Fibroblast of lung (primary cell): ENCODE measurements around the gene SRCIN1. TPM values are rescaled to one million over a fixed set of nuclear protein-coding genes. Genes with fewer than 3 reads are reported as not detected.

Source experiments
- DNase-seq, 2 donors: peaks; one replicate each; pipeline versions ENCODE4 v3.0.0 to v3.0.0-alpha.2; 2010; ENCODE audit warnings: low read depth in 2 of 2
- H2AFZ ChIP-seq: 2 replicates; pipeline ENCODE4 v1.5.1; 2012; ENCODE audit warnings: low read length, control low read depth, inconsistent platforms
- H3K27ac ChIP-seq: 2 replicates; pipeline ENCODE4 v1.5.1; 2011; ENCODE audit warnings: low read length, control low read depth; ENCODE audit not compliant: insufficient read depth
- H3K27me3 ChIP-seq: 2 replicates; pipeline ENCODE4 v1.5.1; 2011; ENCODE audit warnings: mild to moderate bottlenecking, low read length; ENCODE audit not compliant: control insufficient read depth, insufficient read depth
- H3K36me3 ChIP-seq: 2 replicates; pipeline ENCODE4 v1.5.1; 2011; ENCODE audit warnings: low read length; ENCODE audit not compliant: control insufficient read depth, insufficient read depth
- H3K4me1 ChIP-seq: 2 replicates; pipeline ENCODE4 v1.5.1; 2011; ENCODE audit warnings: low read length; ENCODE audit not compliant: control insufficient read depth, insufficient read depth; ENCODE audit errors: extremely low read depth
- H3K4me2 ChIP-seq: 2 replicates; pipeline ENCODE4 v1.5.1; 2011; ENCODE audit warnings: low read length, control low read depth; ENCODE audit not compliant: insufficient read depth; ENCODE audit errors: extremely low read depth
- H3K4me3 ChIP-seq, 4 experiments: fragments of 200-600 bp in 1 of 4; sonication (generic) in 1 of 4; replicated peaks in 1 of 4; 2 replicates each; pipeline ENCODE4 v1.5.1; 2011 to 2016; ENCODE audit warnings: low read length in 4 of 4, low read depth in 3 of 4, mild to moderate bottlenecking in 3 of 4, control low read depth in 2 of 4, inconsistent platforms in 1 of 4, mixed read lengths in 1 of 4; ENCODE audit not compliant: insufficient read depth in 1 of 4; ENCODE audit errors: control extremely low read depth in 1 of 4
- H3K79me2 ChIP-seq: 2 replicates; pipeline ENCODE4 v1.5.1; 2012; ENCODE audit warnings: mild to moderate bottlenecking, low read length, inconsistent platforms; ENCODE audit not compliant: control insufficient read depth, insufficient read depth
- H3K9ac ChIP-seq: 2 replicates; pipeline ENCODE4 v1.5.1; 2011; ENCODE audit warnings: mild to moderate bottlenecking, low read length, control low read depth; ENCODE audit not compliant: insufficient read depth
- H3K9me3 ChIP-seq: 2 replicates; pipeline ENCODE4 v1.5.1; 2012; ENCODE audit warnings: low read depth, low read length; ENCODE audit not compliant: control insufficient read depth, insufficient read depth
- H4K20me1 ChIP-seq: 2 replicates; pipeline ENCODE4 v1.5.1; 2011; ENCODE audit warnings: low read length; ENCODE audit not compliant: control insufficient read depth, insufficient read depth; ENCODE audit errors: extremely low read depth
- EZH2 ChIP-seq: IDR thresholded peaks from 2 replicates; pipeline ENCODE4 v1.5.1; 2012; ENCODE audit warnings: low read length, control low read depth, mild to moderate bottlenecking; ENCODE audit errors: missing control alignments
- polyA plus RNA-seq, 2 donors: library from polyadenylated mRNA; depleted of rRNA in 1 of 2; stranded (reverse) in 1 of 2; unstranded in 1 of 2; fragments of >200 nt; gene quantifications; 2 replicates each; pipeline ENCODE4 v1.2.1, GENCODE V29; 2011 to 2012; ENCODE audit warnings: missing spikeins in 1 of 2
- total RNA-seq: library from RNA; depleted of rRNA; stranded (reverse); fragments of >200 nt; gene quantifications from 2 replicates; pipeline ENCODE4 v1.2.1, GENCODE V29; 2014
- TF ChIP-seq, protein P1 (sequence below), 2 donors: IDR thresholded peaks in 1 of 2; conservative IDR thresholded peaks in 1 of 2; 1 replicate in 1 of 2; 2 replicates in 1 of 2; pipeline ENCODE4 v1.5.1; 2011 to 2012; ENCODE audit warnings: low read length in 2 of 2, control low read depth in 1 of 2, inconsistent platforms in 1 of 2, low read depth in 1 of 2, mild to moderate bottlenecking in 1 of 2

The SRCIN1 gene
- total and polyA plus RNA-seq, 2 donors (not counting 1 experiment from before 2014, with no cell fraction given): under 0.01 TPM; not detected in 1

- Histone ChIP-seq H3K4me2 (no peak overlapping the region), H3K9ac (no peak overlapping the region), H3K4me3 (no peak overlapping the region), H2AFZ (no peak overlapping the region), H3K27me3 (peaks cover 12% of the 10 kb centered on the region), H3K27ac (no peak overlapping the region), H4K20me1 (no peaks in the 10 kb centered on the region), H3K4me1 (no peaks in the 10 kb centered on the region), H3K36me3 (no peaks in the 10 kb centered on the region), H3K79me2 (no peaks in the 10 kb centered on the region), H3K9me3 (no peaks in the 10 kb centered on the region)
- TF ChIP-seq EZH2: no peak
- TF ChIP-seq, protein P1, sequence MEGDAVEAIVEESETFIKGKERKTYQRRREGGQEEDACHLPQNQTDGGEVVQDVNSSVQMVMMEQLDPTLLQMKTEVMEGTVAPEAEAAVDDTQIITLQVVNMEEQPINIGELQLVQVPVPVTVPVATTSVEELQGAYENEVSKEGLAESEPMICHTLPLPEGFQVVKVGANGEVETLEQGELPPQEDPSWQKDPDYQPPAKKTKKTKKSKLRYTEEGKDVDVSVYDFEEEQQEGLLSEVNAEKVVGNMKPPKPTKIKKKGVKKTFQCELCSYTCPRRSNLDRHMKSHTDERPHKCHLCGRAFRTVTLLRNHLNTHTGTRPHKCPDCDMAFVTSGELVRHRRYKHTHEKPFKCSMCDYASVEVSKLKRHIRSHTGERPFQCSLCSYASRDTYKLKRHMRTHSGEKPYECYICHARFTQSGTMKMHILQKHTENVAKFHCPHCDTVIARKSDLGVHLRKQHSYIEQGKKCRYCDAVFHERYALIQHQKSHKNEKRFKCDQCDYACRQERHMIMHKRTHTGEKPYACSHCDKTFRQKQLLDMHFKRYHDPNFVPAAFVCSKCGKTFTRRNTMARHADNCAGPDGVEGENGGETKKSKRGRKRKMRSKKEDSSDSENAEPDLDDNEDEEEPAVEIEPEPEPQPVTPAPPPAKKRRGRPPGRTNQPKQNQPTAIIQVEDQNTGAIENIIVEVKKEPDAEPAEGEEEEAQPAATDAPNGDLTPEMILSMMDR (conservative IDR thresholded peaks at IDR 0.05 in 1 of 2, IDR thresholded peaks at IDR 0.05 in 1 of 2; ENCODE audit: low read depth in 1 of 2, low read length in 2 of 2): no peak
- DNase-seq: no peak
Observed at GRCh38 chr17:38613981-38614779, 8.4 kb upstream of the SRCIN1 start.

- TF ChIP-seq, protein P1 (conservative IDR thresholded peaks at IDR 0.05 in 1 of 2, IDR thresholded peaks at IDR 0.05 in 1 of 2; ENCODE audit: low read depth in 1 of 2, low read length in 2 of 2): no peak
- TF ChIP-seq EZH2: no peak
- H3K4me1 ChIP-seq: no peaks in the 10 kb centered on the region
- DNase-seq: no peak
- H3K4me2 ChIP-seq: no peak overlapping the region
- H3K9ac ChIP-seq: no peak overlapping the region
- H3K36me3 ChIP-seq: no peaks in the 10 kb centered on the region
- H2AFZ ChIP-seq: no peak overlapping the region
- H3K4me3 ChIP-seq: no peak overlapping the region
- peaks cover 15% of the 10 kb centered on the region for H3K27me3 ChIP-seq
- no peaks in the 10 kb centered on the region for H3K9me3 ChIP-seq
- no peak overlapping the region for H3K27ac ChIP-seq
- no peaks in the 10 kb centered on the region for H3K79me2 ChIP-seq
- H4K20me1 ChIP-seq: no peaks in the 10 kb centered on the region
Observed at GRCh38 chr17:38613525-38613980, 7.8 kb upstream of the SRCIN1 start.

DNA sequence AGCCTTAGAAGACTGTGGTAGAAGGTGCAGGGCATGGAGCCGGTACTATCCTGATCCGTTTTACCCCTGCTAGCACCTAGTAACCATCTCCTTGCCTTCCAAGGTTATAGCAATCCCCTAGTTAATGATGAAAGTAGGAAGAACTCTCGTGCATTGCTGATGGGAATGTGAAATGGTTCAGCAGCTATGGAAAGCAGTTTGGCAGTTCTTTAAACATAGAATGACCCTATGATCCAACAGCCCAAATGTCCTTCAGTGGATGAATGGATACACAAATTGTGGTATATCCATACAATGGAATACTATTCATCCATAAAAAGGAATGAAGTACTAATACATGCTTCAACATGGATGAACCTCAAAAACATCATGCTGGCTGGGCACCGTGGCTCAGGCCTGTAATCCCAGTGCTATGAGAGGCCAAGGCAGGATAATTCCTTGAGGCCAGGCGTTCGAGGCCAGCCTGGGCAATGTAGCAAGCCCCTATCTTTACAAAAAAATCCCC is 6.2 kb upstream of the SRCIN1 start:
- H3K79me2 ChIP-seq: no peaks in the 10 kb centered on the region
- no peaks in the 10 kb centered on the region for H3K9me3 ChIP-seq
- no peaks in the 10 kb centered on the region for H3K4me1 ChIP-seq
- no peak overlapping the region for H3K4me2 ChIP-seq
- no peaks in the 10 kb centered on the region for H4K20me1 ChIP-seq
- no peak overlapping the region for H2AFZ ChIP-seq
- no peak for TF ChIP-seq EZH2
- TF ChIP-seq, protein P1 (conservative IDR thresholded peaks at IDR 0.05 in 1 of 2, IDR thresholded peaks at IDR 0.05 in 1 of 2; ENCODE audit: low read depth in 1 of 2, low read length in 2 of 2): no peak
- DNase-seq: no peak
- no peak overlapping the region for H3K27ac ChIP-seq
- H3K9ac ChIP-seq: no peak overlapping the region
- H3K4me3 ChIP-seq: no peak overlapping the region
- H3K36me3 ChIP-seq: no peaks in the 10 kb centered on the region
- H3K27me3 ChIP-seq: peaks cover 24% of the 10 kb centered on the region
